Ovary (tissue), 9 donors: ENCODE data around the gene CACNA2D4. TPM values are rescaled to one million over a fixed set of nuclear protein-coding genes. Genes with fewer than 3 reads are reported as not detected.

Experiments
- DNase-seq, 5 donors: peaks; one replicate each; pipeline ENCODE4 v3.0.0-alpha.2; 2019 to 2020
- H3K27ac ChIP-seq, 2 donors: fragments of 200-600 bp; one replicate each; pipeline versions ENCODE4 v1.5.1 to v1.8.0; 2019 to 2022
- H3K27me3 ChIP-seq: fragments of 200-600 bp; one replicate; pipeline ENCODE4 v1.8.0; 2022
- H3K36me3 ChIP-seq: fragments of 200-600 bp; sonication (generic); one replicate; pipeline ENCODE4 v1.5.1; 2019
- H3K4me1 ChIP-seq: one replicate; pipeline ENCODE4 v1.8.1; 2013; ENCODE audit warnings: mild to moderate bottlenecking, moderate library complexity; ENCODE audit not compliant: insufficient read depth
- H3K4me3 ChIP-seq: fragments of 200-600 bp; sonication (generic); one replicate; pipeline ENCODE4 v1.5.1; 2017
- H3K9me3 ChIP-seq, 2 donors: fragments of 200-600 bp in 1 of 2; sonication (generic) in 1 of 2; one replicate each; pipeline versions ENCODE4 v1.5.1 to v1.8.1; 2013 to 2019; ENCODE audit warnings: mild to moderate bottlenecking in 1 of 2, moderate library complexity in 1 of 2
- CTCF ChIP-seq, 3 donors: fragments of 450-650 bp in 2 of 3; fragments of 200-600 bp in 1 of 3; IDR thresholded peaks; one replicate each; pipeline versions ENCODE4 v1.5.1 to v1.8.0; 2016 to 2022; ENCODE audit warnings: antibody characterized with exemption in 3 of 3, mild to moderate bottlenecking in 1 of 3
- EP300 ChIP-seq: sonication (generic); formaldehyde crosslinking; IDR thresholded peaks from one replicate; pipeline ENCODE4 v1.6.1; 2017; ENCODE audit warnings: antibody characterized with exemption
- POLR2A ChIP-seq: fragments of 450-650 bp; IDR thresholded peaks from one replicate; pipeline ENCODE4 v1.6.1; 2017; ENCODE audit warnings: antibody characterized with exemption, mild to moderate bottlenecking, moderate library complexity
- WGBS, 3 donors: extraction: QIAGEN DNeasy Blood & Tissue Kit in 1 of 3; methylation state at CpG; one replicate each; pipeline versions ENCODE4 v1.1.5 to v1.1.7; 2013 to 2017; 5-methylcytosine and 5-hydroxymethylcytosine counted together
- intact Hi-C, 4 donors: fragments of 100-400 bp; cut with DNase I; formaldehyde crosslinking; loops; one replicate each; pipeline versions ENCODE4 v1.11.0 to v1.15.1; 2022 to 2023
- polyA plus RNA-seq, 2 donors: library from polyadenylated mRNA; stranded (reverse); fragments of 200-250 nt in 1 of 2; fragments of 350-450 nt in 1 of 2; fragmentation: Illumina TruSeq in 1 of 2; extraction: RNeasy Lipid Tissue Mini Kit (QIAGEN cat#74804) in 1 of 2; gene quantifications; one replicate each; pipeline ENCODE4 v1.2.3, GENCODE V29; 2013 to 2014
- total RNA-seq, 7 donors: library from RNA; depleted of rRNA in 2 of 7; stranded (reverse); fragments of >200 nt in 2 of 7; fragmentation: NEBNext Ultra II Directional in 3 of 7; extraction: Animal tissue kit (Norgen Biotek cat#: 25700) in 3 of 7; gene quantifications; one replicate each; pipeline versions ENCODE4 v1.1.0 to v1.2.4, GENCODE V29; 2016 to 2023
- donor health status: DM: no; HTN: no; CAD: no; lungs with moderate emphysema.
- donor health status: DM: no; HTN: no; CAD: no.
- donor health status: Bipolar disorder and iron deficiency.
- donor health status: DM: yes; HTN: yes; CAD: no.
- donor health status: DM: no; HTN: no; CAD: no.
- donor health status: DM: yes; HTN: yes; CAD: no.

The CACNA2D4 gene
- total and polyA plus RNA-seq, 9 donors: 2.1 to 6.8 (median 3.2) TPM

DNA sequence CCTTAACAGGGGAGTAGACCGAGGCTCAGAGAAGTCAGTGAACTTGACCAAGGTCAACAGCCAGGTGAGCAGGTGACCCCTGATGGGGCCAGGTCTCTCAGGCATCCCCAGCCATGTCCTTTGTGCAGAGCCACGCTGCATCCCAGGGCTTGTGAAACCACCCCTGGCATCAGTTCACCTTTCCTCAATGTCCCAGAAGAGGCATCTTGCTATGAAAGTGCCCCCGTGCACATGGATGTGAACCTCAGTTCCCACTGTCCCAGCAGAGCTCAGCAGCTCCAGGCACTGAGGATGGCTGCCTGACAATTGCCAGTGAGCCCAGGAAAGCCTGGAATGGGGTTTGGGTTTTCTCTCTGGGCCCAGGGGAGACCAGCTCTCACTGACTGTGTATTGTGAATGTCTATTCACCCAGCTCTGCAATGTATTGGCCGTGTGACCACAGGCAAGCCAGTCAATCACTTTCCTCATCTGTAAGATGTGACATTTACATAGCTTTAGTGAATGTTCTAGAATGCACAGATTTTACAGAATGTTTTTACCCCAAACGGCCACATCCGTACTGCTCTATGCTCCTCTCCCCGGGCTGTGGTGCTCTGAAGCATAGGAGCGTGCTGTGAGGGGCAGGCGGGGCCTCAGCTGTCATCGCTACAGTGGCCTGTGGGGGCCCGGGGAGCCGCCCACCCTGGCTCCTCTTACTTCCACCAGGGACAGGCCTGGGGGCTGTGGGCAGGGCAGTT is 4.9 kb downstream of the CACNA2D4 start:
- Histone ChIP-seq H3K36me3 (no peaks in the 10 kb centered on the region), H3K27ac (no peak overlapping the region), H3K4me1 (peaks cover 5% of the 10 kb centered on the region), H3K4me3 (no peak overlapping the region), H3K9me3 (no peaks in the 10 kb centered on the region), H3K27me3 (no peaks in the 10 kb centered on the region)
- 73 to 77% (median 74%) methylated on average over 12 of the region's 12 CpGs for WGBS, 3 donors
- TF ChIP-seq CTCF (IDR thresholded peaks at IDR 0.05) (no peak), EP300 (no peak), POLR2A (no peak)
- peak in 1 of 5 donors; percentile 12 for DNase-seq
- intact Hi-C loops: no loop called here

- no peak for TF ChIP-seq POLR2A
- TF ChIP-seq EP300: no peak
- TF ChIP-seq CTCF (IDR thresholded peaks at IDR 0.05): no peak
- intact Hi-C loops: no loop called here
- H3K36me3 ChIP-seq: no peaks in the 10 kb centered on the region
- no peak overlapping the region for H3K4me3 ChIP-seq
- peaks cover 7% of the 10 kb centered on the region for H3K4me1 ChIP-seq
- H3K27ac ChIP-seq: no peak overlapping the region
- H3K9me3 ChIP-seq: peaks cover 0 to 4% of the 10 kb centered on the region in 2 donors
- WGBS, 3 donors: 76 to 77% (median 76%) methylated on average over 18 of the region's 18 CpGs
- H3K27me3 ChIP-seq: no peaks in the 10 kb centered on the region
- DNase-seq: no peak
Observed at GRCh38 chr12:1912580-1913376, 5.7 kb downstream of the CACNA2D4 start.

GRCh38 chr12:1911598-1912575 is 6.6 kb downstream of the CACNA2D4 start:
- TF ChIP-seq POLR2A (no peak), EP300 (no peak), CTCF (IDR thresholded peaks at IDR 0.05) (no peak)
- Histone ChIP-seq H3K36me3 (no peaks in the 10 kb centered on the region), H3K9me3 (peaks cover 0 to 8% of the 10 kb centered on the region in 2 donors), H3K27me3 (no peaks in the 10 kb centered on the region), H3K27ac (no peak overlapping the region), H3K4me1 (peaks cover 3% of the 10 kb centered on the region), H3K4me3 (no peak overlapping the region)
- intact Hi-C loops: no loop called here
- DNase-seq: peak in 1 of 5 donors; percentile 5
- 81 to 86% (median 86%) methylated on average over 16 of the region's 16 CpGs for WGBS, 3 donors

DNA sequence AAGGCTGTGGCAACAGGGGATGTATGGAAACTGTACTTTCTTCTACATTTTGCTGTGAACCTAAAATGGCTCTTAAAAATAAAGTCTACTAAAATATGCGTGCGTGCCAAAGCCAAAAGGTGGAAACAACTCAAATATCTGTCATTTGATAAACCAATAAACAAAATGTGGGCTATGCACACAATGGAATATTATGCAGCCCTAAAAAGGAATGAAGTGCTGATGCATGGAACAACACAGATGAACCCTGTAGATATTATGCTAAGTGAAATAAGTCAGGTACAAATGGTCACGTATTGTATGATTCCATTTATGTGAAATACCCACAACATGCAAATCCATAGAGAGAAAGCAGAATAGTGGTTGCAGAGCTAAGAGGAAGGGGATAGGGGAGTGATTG is 8.0 kb downstream of the CACNA2D4 start:
- peaks cover 3% of the 10 kb centered on the region for H3K4me1 ChIP-seq

More for the DNA sequence above, 8.0 kb downstream of the CACNA2D4 start:
- no peaks in the 10 kb centered on the region for H3K36me3 ChIP-seq
- intact Hi-C loops: no loop called here
- no peak overlapping the region for H3K27ac ChIP-seq
- TF ChIP-seq EP300: no peak
- no peak for TF ChIP-seq POLR2A
- no peak for TF ChIP-seq CTCF (IDR thresholded peaks at IDR 0.05)
- H3K4me3 ChIP-seq: no peak overlapping the region
- 87 to 91% (median 90%) methylated on average over 3 of the region's 3 CpGs for WGBS, 3 donors
- no peaks in the 10 kb centered on the region for H3K27me3 ChIP-seq
- peaks cover 0 to 8% of the 10 kb centered on the region in 2 donors for H3K9me3 ChIP-seq
- no peak for DNase-seq
